ENCODE measurements around the gene CYB5RL. TPM values are rescaled to one million over a fixed set of nuclear protein-coding genes. Genes with fewer than 3 reads are reported as not detected.
"Not testable (repeated sequence)": the region's sequence is repeated elsewhere in the genome, so short reads cannot be mapped to it uniquely, and the experiment has no call there.

CYB5RL gene
- total RNA-seq, 1 donor from 2014 or later, result 9.0 TPM

DNA sequence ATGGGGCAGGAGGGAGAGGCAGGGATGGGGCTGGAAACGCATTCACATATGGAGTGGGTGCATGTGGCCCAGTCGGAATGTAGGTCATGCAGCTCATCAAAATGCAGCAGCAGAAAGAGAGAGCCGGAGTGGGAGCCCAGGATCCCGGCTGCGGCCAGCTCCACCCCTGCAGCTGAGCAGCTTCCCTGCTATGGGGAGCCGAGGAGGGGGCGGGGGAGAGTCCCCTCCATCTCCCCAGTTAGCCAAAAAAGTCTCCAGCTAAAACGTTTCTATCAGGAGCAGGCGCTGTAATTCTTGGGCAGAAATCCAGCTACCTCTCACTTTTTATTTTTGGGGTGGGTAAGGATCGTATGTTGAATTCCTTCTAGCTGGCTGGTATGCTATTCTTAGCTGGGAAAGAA lies 39.8 kb upstream of the CYB5RL start:
- Mint-ChIP-seq H3K9me3 (ENCODE audit: low read depth) (no peaks in the 10 kb centered on the region), H3K27ac (peak overlapping the region; percentile 33), H3K36me3 (ENCODE audit: insufficient read depth) (peaks cover 20% of the 10 kb centered on the region), H3K27me3 (no peaks in the 10 kb centered on the region), H3K4me3 (ENCODE audit: low read depth) (no peak overlapping the region), H3K4me1 (ENCODE audit: low read depth) (no peaks in the 10 kb centered on the region)
- TF ChIP-seq, protein P1, sequence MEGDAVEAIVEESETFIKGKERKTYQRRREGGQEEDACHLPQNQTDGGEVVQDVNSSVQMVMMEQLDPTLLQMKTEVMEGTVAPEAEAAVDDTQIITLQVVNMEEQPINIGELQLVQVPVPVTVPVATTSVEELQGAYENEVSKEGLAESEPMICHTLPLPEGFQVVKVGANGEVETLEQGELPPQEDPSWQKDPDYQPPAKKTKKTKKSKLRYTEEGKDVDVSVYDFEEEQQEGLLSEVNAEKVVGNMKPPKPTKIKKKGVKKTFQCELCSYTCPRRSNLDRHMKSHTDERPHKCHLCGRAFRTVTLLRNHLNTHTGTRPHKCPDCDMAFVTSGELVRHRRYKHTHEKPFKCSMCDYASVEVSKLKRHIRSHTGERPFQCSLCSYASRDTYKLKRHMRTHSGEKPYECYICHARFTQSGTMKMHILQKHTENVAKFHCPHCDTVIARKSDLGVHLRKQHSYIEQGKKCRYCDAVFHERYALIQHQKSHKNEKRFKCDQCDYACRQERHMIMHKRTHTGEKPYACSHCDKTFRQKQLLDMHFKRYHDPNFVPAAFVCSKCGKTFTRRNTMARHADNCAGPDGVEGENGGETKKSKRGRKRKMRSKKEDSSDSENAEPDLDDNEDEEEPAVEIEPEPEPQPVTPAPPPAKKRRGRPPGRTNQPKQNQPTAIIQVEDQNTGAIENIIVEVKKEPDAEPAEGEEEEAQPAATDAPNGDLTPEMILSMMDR (IDR thresholded peaks at IDR 0.05; ENCODE audit: unreplicated experiment), result no peak
- DNase-seq (ENCODE audit: low spot score, unreplicated experiment), result no peak

DNA sequence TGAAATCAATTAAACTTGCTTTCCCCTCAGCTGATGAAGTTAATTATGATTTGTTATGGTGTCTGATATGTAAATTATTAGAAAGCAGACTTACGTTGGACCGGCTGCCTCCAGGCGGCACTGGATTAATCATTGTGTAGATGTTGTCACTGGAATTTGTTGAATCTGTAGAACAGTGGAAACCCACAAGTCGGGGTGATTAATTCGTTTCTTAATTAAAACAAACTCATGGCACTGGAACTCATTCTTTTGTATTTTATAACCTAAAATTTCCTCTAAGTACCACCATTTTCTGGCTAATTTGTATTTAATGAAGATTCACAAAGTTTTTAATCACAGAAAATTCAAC lies 39.2 kb upstream of the CYB5RL start:
- Mint-ChIP-seq H3K4me1 (ENCODE audit: low read depth) (no peaks in the 10 kb centered on the region), H3K27me3 (no peaks in the 10 kb centered on the region), H3K4me3 (ENCODE audit: low read depth) (no peak overlapping the region), H3K9me3 (ENCODE audit: low read depth) (no peaks in the 10 kb centered on the region), H3K36me3 (ENCODE audit: insufficient read depth) (peaks cover 19% of the 10 kb centered on the region), H3K27ac (peak overlapping the region; percentile 42)
- DNase-seq (ENCODE audit: low spot score, unreplicated experiment), result no peak
- TF ChIP-seq, protein P1 (IDR thresholded peaks at IDR 0.05; ENCODE audit: unreplicated experiment), result no peak

DNA sequence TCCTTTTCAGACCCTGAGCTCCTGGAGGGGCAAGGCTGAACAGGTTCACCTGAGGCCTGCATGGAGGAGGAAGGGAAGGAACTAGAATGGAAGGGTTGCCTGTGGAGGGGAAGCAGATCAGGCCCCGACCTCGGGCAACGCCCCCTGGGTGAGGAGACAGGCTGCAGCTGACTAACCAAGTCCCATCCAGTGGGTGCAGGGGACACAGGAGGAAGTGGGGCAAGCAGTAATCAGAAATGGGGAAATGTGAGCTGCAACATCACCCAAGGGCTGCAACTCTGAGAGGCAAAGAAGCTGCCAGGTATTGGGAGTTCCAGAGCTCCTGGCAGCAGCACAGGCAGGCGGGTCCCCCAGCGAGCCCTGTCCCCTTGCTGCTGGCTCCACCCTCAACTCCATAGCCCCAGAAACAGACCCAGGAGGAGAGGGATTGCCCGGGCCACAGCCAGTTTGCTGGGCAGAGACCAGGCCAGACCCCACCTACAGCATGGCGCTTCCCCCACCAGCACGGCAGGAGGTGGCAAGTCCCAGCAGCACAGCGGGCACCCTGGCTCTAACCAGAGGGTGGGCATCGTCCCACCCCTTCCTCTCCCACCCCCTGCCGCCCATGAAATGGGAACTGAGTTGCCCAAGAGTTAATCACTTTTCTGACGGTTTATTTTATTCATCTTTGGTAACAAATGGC lies 38.7 kb upstream of the CYB5RL start:
- TF ChIP-seq, protein P1 (IDR thresholded peaks at IDR 0.05; ENCODE audit: unreplicated experiment), result no peak
- Mint-ChIP-seq H3K27me3 (no peaks in the 10 kb centered on the region), H3K36me3 (ENCODE audit: insufficient read depth) (peaks cover 19% of the 10 kb centered on the region), H3K27ac (peak overlapping the region; percentile 42), H3K4me1 (ENCODE audit: low read depth) (no peaks in the 10 kb centered on the region), H3K9me3 (ENCODE audit: low read depth) (no peaks in the 10 kb centered on the region), H3K4me3 (ENCODE audit: low read depth) (no peak overlapping the region)
- no peak for DNase-seq (ENCODE audit: low spot score, unreplicated experiment)

DNA sequence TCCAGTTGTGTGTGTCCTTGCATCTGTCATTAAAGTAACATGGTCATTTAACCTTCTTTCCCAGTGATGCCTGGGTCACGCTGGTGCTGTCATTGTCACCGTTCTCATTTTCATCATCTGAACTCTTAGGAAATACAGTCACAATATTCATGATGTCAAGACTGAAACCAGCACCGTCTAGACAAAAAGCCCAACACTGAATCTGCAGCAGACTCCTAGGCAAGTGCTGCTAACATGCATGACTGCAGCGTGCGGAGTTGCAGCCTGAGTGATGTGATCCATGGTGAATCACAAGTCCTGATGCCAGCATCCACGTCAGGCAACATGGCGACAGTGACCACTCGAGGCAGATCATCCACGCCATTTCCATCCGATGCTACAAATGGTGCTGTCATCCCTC lies 37.8 kb upstream of the CYB5RL start:
- H3K27me3 Mint-ChIP-seq, result no peaks in the 10 kb centered on the region

DNA sequence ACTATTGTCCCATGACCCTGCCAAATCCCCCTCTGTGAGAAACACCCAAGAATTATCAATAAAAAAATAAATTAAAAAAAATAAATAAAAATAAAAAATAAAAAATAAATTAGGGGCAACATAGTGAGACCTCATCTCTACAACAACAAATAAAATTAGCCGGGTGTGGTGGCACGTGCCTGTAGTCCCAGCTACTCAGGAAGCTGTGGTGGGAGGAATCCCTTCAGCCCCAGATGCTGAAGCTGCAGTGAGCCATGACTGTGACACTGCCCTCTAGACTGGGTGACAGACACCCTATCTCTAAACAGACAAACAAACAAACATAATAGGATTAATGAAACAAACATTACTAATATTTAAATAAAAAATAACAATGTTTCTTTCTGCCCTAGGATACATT lies 34.5 kb upstream of the CYB5RL start:
- Mint-ChIP-seq H3K4me3 (ENCODE audit: low read depth) (no peak overlapping the region), H3K27me3 (no peaks in the 10 kb centered on the region), H3K9me3 (ENCODE audit: low read depth) (no peaks in the 10 kb centered on the region), H3K4me1 (ENCODE audit: low read depth) (no peaks in the 10 kb centered on the region), H3K27ac (no peak overlapping the region), H3K36me3 (ENCODE audit: insufficient read depth) (peaks cover 25% of the 10 kb centered on the region)
- no peak for DNase-seq (ENCODE audit: low spot score, unreplicated experiment)
- TF ChIP-seq, protein P1 (IDR thresholded peaks at IDR 0.05; ENCODE audit: unreplicated experiment), result no peak

More for the DNA sequence above, 37.8 kb upstream of the CYB5RL start:
- Mint-ChIP-seq H3K36me3 (ENCODE audit: insufficient read depth) (peaks cover 16% of the 10 kb centered on the region), H3K9me3 (ENCODE audit: low read depth) (no peaks in the 10 kb centered on the region), H3K27ac (no peak overlapping the region), H3K4me3 (ENCODE audit: low read depth) (no peak overlapping the region), H3K4me1 (ENCODE audit: low read depth) (no peaks in the 10 kb centered on the region)
- TF ChIP-seq, protein P1 (IDR thresholded peaks at IDR 0.05; ENCODE audit: unreplicated experiment), result no peak
- DNase-seq (ENCODE audit: low spot score, unreplicated experiment), result no peak

DNA sequence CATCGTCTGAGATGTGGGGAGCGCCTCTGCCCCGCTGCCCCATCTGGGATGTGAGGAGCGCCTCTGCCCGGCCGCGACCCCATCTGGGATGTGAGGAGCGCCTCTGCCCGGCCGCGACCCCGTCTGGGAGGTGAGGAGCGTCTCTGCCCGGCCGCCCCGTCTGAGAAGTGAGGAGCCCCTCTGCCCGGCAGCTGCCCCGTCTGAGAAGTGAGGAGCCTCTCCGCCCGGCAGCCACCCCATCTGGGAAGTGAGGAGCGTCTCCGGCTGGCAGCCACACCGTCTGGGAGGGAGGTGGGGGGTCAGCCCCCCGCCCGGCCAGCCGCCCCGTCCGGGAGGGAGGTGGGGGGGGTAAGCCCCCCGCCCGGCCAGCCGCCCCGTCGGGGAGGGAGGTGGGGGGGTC lies 33.4 kb upstream of the CYB5RL start:
- not testable (repeated sequence) for H3K9me3 Mint-ChIP-seq (ENCODE audit: low read depth); H3K27me3 Mint-ChIP-seq; H3K4me1 Mint-ChIP-seq (ENCODE audit: low read depth); DNase-seq (ENCODE audit: low spot score, unreplicated experiment); H3K27ac Mint-ChIP-seq; H3K4me3 Mint-ChIP-seq (ENCODE audit: low read depth)
- peaks cover 30% of the 10 kb centered on the region for H3K36me3 Mint-ChIP-seq (ENCODE audit: insufficient read depth)

Data from progenitor cell of endocrine pancreas (in vitro differentiated cells).